Central memory CD8-positive, alpha-beta T cell (primary cell): ENCODE results near the gene ADAM10.
A peak's percentile ranks its signal among the peaks of the same experiment; 100 is the strongest.
"Not testable (repeated sequence)": the region's sequence is repeated elsewhere in the genome, so short reads cannot be mapped to it uniquely, and the experiment has no call there.

ENCODE experiments used
- ATAC-seq: fragments of 150-1000 bp; cut with Tn5 transposase; replicated peaks from 2 replicates; pipeline ENCODE4 v1.10.0; 2022; ENCODE audit warnings: mild to moderate bottlenecking, moderate FRiP score, moderate number of reproducible peaks; ENCODE audit not compliant: poor library complexity, severe bottlenecking; ENCODE audit errors: extremely low read depth
- DNase-seq, 2 donors: peaks; one replicate each; pipeline ENCODE4 v3.0.0; 2021; ENCODE audit warnings: low spot score in 2 of 2
- H3K27ac Mint-ChIP-seq: one replicate; pipeline ENCODE4 v1.8.0; 2022; ENCODE audit warnings: low read depth, mild to moderate bottlenecking, moderate library complexity, mixed read lengths
- H3K27me3 Mint-ChIP-seq: one replicate; pipeline ENCODE4 v1.8.0; 2022; ENCODE audit warnings: mixed read lengths
- H3K36me3 Mint-ChIP-seq: one replicate; pipeline ENCODE4 v1.8.0; 2022; ENCODE audit warnings: mild to moderate bottlenecking, moderate library complexity, mixed read lengths; ENCODE audit not compliant: insufficient read depth
- H3K4me1 Mint-ChIP-seq: one replicate; pipeline ENCODE4 v1.8.0; 2022; ENCODE audit warnings: mixed read lengths
- H3K4me3 Mint-ChIP-seq: one replicate; pipeline ENCODE4 v1.8.0; 2022; ENCODE audit warnings: mild to moderate bottlenecking, moderate library complexity, mixed read lengths
- H3K9me3 Mint-ChIP-seq: one replicate; pipeline ENCODE4 v1.8.0; 2022; ENCODE audit warnings: mixed read lengths

Gene ADAM10

DNA sequence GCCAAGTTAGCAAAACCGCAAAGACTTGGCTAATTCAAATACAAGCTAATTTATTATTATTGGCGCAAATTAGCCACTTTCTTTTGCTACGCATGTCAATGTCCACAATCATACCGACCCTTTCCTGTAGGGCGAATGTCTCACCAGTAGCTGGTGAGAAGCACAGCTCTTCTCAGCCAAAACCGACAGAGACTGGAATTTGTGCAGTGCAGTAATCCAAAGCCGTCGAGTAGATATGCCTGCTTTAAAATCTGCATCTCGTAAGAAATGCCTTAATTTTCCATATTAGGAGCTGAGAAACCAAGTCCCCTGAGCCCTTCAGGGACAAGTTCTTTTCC is 21.0 kb upstream of the ADAM10 start:
- DNase-seq (no peak), ATAC-seq (peak; percentile 56)
- Mint-ChIP-seq H3K9me3 (no peaks in the 10 kb centered on the region), H3K4me3 (no peak overlapping the region), H3K27me3 (no peaks in the 10 kb centered on the region), H3K36me3 (peaks cover 9% of the 10 kb centered on the region), H3K4me1 (no peaks in the 10 kb centered on the region), H3K27ac (peak overlapping the region; percentile 86)

DNA sequence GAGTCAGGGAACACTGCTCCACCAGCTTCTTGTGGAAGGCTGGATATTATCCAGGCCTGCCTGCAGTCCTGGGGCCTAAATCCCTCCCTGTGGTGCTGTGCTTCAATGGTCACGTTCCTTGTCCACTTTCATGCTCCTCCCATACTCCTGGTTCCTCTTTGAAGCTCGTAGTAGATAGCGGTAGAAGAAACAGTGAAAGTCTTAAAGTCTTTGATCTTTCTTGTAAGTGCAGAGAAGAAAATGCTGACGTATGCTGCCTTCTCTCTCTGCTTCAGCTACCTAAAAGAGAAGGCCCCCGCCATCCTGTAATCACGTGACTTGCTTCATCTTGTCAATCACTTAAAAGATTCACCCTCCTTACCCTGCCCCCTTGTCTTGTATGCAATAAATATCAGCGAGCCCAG is 19.1 kb upstream of the ADAM10 start:
- not testable (repeated sequence) for H3K4me1 Mint-ChIP-seq, H3K9me3 Mint-ChIP-seq, DNase-seq, H3K27me3 Mint-ChIP-seq, H3K27ac Mint-ChIP-seq, H3K36me3 Mint-ChIP-seq, ATAC-seq, H3K4me3 Mint-ChIP-seq

DNA sequence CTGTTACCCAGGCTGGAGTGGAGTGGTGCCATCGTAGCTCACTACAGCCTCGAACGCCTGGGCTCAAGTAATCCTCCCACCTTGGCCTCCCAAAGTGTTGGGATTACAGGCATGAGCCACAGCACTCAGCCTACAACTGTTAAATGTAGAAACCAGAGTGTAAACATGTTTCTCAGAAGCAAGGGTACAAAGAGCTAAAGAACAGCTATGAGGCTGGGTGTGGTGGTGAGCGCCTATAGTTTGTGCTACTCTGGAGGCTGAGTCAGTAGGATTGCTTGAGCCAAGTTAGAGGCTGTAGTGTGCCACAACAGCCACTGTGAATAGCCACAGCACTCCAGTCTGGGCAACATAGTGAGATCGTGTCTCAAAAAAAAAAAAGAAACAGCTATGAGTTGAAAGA is 16.8 kb upstream of the ADAM10 start:
- H3K4me1 Mint-ChIP-seq: no peaks in the 10 kb centered on the region
- peaks cover 5% of the 10 kb centered on the region for H3K36me3 Mint-ChIP-seq
- H3K4me3 Mint-ChIP-seq: no peak overlapping the region
- H3K27ac Mint-ChIP-seq: no peak overlapping the region
- no peak for ATAC-seq
- H3K9me3 Mint-ChIP-seq: peaks cover 6% of the 10 kb centered on the region
- DNase-seq: no peak
- no peaks in the 10 kb centered on the region for H3K27me3 Mint-ChIP-seq

DNA sequence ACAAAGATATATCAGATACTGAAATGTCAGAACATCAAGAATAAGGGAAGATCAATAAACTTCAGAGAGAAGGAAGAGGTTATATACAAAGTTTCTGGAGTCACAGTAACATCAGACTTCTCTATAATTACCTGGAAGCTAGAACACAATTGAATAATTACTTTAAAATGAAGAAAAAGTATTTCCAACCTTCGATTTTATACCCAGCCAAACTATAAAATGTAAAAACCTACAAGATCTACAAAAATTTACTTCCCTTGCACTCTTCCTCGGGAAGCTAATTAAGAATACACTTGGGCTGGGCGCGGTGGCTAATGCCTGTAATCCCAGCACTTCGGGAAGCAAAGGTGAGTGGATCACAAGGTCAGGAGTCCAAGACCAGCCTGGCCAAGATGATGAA is 15.0 kb upstream of the ADAM10 start:
- Mint-ChIP-seq H3K4me1 (no peaks in the 10 kb centered on the region), H3K9me3 (peaks cover 6% of the 10 kb centered on the region), H3K36me3 (peaks cover 2% of the 10 kb centered on the region), H3K27me3 (no peaks in the 10 kb centered on the region), H3K4me3 (no peak overlapping the region), H3K27ac (no peak overlapping the region)
- ATAC-seq (no peak), DNase-seq (no peak)

DNA sequence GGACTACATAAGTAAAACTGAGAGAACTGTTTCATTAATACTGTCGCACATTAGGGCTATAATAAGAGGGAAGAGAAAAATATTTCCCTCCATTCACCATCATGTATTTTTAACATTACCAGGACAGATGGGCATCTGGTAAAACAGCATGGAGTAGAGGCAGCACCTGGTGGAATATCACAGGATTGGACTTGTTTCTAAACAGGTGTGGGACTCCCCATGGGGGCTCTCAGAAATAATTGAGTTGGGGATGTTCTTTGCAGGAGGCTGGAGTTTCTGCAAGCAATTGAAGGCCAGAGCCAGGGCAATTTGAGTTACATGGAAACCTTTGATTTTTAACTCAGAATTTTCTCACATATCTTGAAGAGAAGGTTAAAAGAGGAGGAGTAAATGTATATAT is 13.2 kb upstream of the ADAM10 start:
- ATAC-seq (no peak), DNase-seq (no peak)
- H3K27me3 Mint-ChIP-seq: no peaks in the 10 kb centered on the region
- H3K9me3 Mint-ChIP-seq: peaks cover 6% of the 10 kb centered on the region
- no peak overlapping the region for H3K27ac Mint-ChIP-seq
- no peaks in the 10 kb centered on the region for H3K4me1 Mint-ChIP-seq
- H3K4me3 Mint-ChIP-seq: no peak overlapping the region
- no peaks in the 10 kb centered on the region for H3K36me3 Mint-ChIP-seq

DNA sequence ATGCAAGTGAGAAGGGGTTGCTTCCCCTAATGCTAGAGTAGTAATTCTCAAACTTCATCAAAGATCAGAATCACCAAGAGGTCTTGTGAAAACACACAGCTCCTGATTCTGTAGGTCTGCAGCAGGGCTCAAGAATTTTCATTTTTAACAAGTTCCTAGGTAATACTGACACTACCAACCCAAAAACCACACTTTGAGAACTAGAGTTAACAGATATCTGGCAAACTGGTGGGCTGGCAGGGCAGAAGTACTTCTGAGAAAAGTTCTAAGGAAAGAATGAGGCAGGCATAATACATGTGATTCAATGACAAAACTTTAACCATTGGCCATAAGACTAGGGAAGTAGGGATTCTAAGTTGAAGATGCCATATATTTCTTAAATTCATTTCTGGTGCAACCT is 12.8 kb upstream of the ADAM10 start:
- no peak for ATAC-seq

DNA sequence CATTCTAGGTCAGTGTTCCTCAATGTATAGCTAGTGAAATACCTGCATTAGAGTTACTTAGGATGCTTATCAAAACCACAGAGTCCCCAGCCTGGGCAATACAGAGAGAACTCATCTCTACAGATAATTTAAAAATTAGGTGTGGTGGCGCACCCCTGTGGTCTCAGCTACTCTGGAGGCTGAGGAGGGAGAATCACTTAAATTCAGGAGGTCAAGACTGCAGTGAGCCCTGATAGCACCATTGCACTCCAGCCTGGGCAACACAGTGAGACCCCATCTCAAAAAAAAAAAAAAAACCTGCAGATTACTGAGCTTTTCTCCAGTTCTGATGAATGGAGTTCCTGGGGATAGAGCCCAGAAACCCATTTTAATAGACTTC is 11.5 kb upstream of the ADAM10 start:
- no peaks in the 10 kb centered on the region for H3K4me1 Mint-ChIP-seq
- H3K36me3 Mint-ChIP-seq: no peaks in the 10 kb centered on the region
- H3K9me3 Mint-ChIP-seq: peaks cover 6% of the 10 kb centered on the region
- ATAC-seq (no peak), DNase-seq (no peak)
- no peak overlapping the region for H3K4me3 Mint-ChIP-seq
- H3K27ac Mint-ChIP-seq: no peak overlapping the region
- no peaks in the 10 kb centered on the region for H3K27me3 Mint-ChIP-seq

More for the DNA sequence above, 12.8 kb upstream of the ADAM10 start:
- Mint-ChIP-seq H3K4me3 (no peak overlapping the region), H3K27ac (no peak overlapping the region), H3K4me1 (no peaks in the 10 kb centered on the region), H3K9me3 (peaks cover 6% of the 10 kb centered on the region), H3K27me3 (no peaks in the 10 kb centered on the region), H3K36me3 (no peaks in the 10 kb centered on the region)
- DNase-seq: no peak

DNA sequence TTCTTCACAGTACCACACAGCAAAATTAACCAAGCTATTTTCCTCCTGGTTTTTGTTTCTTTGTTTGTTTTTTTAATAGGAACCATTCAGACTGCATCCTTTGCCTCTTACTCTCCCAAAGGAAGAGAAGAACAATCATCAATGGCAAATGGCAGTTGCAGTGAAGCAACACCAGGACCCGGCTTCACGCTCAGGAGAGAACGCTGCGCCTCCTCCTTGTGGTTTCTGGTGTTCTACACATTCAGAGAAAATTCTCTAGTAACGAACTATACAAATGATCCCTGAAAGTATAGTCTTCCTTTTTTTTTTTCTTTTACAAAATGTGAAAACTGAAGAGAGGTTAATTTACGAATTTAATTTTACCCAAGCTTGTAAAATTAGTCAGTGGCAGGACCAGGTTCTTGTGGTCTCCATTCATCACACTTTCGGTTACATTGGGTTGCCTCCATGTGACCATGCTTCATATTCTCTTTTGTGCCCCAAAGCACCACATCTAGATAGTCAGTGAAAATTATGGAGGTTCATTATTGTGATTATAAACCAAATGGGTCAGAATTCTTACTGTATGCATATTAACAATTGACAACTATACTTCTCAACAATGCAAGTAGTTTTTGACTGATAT is 11.0 kb upstream of the ADAM10 start:
- no peaks in the 10 kb centered on the region for H3K27me3 Mint-ChIP-seq
- H3K27ac Mint-ChIP-seq: no peak overlapping the region
- no peak overlapping the region for H3K4me3 Mint-ChIP-seq
- no peaks in the 10 kb centered on the region for H3K4me1 Mint-ChIP-seq
- no peaks in the 10 kb centered on the region for H3K36me3 Mint-ChIP-seq
- ATAC-seq (no peak), DNase-seq (no peak)
- H3K9me3 Mint-ChIP-seq: peaks cover 6% of the 10 kb centered on the region

DNA sequence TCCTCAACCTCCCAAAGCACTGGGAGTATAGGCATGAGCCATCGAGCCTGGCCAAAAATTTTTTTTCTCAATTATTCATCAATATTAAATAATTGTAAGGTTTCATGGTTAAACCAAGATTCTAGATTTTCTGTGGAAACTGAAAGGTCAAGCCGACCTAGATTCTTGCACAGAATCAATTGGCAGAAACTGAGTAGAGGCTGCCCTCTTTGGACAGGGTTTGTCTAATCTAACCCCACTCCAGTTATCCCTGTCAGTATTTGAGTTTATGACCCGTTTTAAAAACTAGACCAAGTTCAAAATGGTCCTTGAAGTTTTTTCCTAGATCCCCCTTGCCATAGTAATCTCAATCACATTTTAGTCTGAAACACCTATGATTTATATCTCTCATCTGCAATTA is 8.6 kb upstream of the ADAM10 start:
- Mint-ChIP-seq H3K4me3 (no peak overlapping the region), H3K9me3 (no peaks in the 10 kb centered on the region), H3K36me3 (no peaks in the 10 kb centered on the region), H3K27ac (no peak overlapping the region), H3K4me1 (no peaks in the 10 kb centered on the region), H3K27me3 (no peaks in the 10 kb centered on the region)
- no peak for DNase-seq
- no peak for ATAC-seq

DNA sequence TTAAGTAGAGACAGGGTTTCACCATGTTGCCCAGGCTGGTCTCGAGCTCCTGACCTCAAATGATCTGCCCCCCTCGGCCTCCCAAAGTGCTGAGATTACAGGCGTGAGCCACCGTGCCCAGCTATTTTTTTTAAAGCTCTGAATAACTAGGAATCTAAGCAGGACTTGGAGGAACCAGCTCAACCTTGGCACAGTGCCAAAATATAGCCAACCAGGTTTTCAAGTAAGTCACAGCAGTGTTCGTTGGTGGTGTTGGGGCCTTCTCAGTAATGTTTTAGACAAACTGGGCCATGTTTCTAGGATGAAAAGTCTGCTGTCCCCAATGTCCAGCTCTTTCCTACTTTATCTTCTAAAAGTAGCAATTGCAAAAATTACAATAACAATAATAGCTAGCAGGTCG is 6.4 kb upstream of the ADAM10 start:
- no peaks in the 10 kb centered on the region for H3K27me3 Mint-ChIP-seq
- H3K36me3 Mint-ChIP-seq: no peaks in the 10 kb centered on the region
- no peak for ATAC-seq
- DNase-seq: no peak
- no peak overlapping the region for H3K27ac Mint-ChIP-seq
- no peaks in the 10 kb centered on the region for H3K4me1 Mint-ChIP-seq
- H3K9me3 Mint-ChIP-seq: no peaks in the 10 kb centered on the region
- no peak overlapping the region for H3K4me3 Mint-ChIP-seq

DNA sequence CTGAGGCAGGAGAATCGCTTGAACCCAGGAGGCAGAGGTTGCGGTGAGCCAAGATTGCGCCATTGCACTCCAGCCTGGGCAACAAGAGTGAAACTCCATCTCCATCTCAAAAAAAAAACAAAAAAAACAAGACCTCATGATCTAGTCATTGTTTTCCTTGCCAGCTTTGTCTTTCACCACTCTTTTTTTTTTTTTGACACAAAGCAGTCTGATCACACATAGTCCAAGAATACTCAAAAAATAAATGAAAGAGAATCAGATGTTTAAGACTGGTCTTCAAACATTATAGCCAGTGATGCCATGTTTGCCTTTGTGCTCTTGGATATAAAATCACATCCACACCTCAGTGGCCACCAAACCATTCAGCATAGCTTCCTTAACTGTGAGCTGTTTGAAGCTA is 5.8 kb upstream of the ADAM10 start:
- DNase-seq (no peak), ATAC-seq (no peak)
- Mint-ChIP-seq H3K36me3 (no peaks in the 10 kb centered on the region), H3K4me1 (peaks cover 3% of the 10 kb centered on the region), H3K4me3 (no peak overlapping the region), H3K27ac (no peak overlapping the region), H3K9me3 (no peaks in the 10 kb centered on the region), H3K27me3 (no peaks in the 10 kb centered on the region)

DNA sequence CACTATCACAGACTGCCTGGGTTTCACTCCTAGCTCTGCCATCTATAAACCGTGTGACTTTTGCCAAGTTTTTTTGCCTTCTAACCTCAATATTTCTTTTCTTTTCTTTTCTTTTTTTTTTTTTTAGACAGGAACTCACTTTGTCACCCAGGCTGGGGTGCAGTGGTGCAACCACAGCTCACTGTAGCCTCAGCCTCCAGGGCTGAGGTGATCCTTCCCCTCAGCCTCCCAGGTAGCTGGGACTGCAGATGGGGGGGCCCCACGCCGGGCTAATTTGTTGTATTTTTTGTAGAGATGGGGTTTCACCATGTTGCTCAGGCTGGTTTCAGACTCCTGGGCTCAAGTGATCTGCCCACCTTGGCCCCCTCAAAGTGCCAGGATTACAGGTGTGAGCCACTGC is 3.2 kb upstream of the ADAM10 start:
- DNase-seq (no peak), ATAC-seq (no peak)
- H3K9me3 Mint-ChIP-seq: no peaks in the 10 kb centered on the region
- no peaks in the 10 kb centered on the region for H3K27me3 Mint-ChIP-seq
- peaks cover 13% of the 10 kb centered on the region for H3K36me3 Mint-ChIP-seq
- H3K4me1 Mint-ChIP-seq: peaks cover 21% of the 10 kb centered on the region
- no peak overlapping the region for H3K27ac Mint-ChIP-seq
- H3K4me3 Mint-ChIP-seq: no peak overlapping the region

DNA sequence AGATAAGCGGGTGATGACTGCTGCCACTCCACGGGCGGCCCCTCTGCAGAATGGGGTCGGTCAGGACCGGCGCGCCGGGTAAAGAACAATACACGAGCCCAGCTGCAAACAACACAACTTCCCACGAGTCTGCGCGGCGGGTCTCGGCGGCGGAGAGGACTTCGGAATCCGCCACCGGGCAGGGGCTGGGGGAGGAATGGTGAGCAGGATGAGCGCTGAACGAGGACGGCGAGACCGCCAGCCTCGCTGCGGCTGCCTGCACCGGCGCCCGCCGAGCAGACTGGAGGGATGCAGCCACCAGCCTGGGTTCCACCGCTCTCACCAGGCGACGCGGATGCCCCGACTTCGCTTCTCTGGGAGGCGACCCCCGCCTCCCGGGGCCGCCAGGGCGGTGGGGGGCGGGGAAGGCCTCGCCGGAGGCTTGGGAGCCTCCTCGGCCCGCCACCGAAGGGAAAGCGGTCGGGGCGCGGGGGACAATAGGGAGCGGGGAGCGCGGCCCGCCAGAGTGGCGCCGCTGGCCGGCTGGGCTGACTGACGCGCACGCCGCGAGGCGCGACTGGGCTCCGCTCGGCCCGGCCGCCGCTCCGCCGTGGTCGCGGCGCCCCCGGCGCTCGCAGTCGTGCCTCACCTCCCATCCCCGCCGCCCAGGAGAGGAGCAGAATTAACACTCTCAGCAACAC is 515 bp downstream of the ADAM10 start:
- H3K36me3 Mint-ChIP-seq: peaks cover 13% of the 10 kb centered on the region
- H3K27ac Mint-ChIP-seq: peak overlapping the region; percentile 85
- peak; percentile 26 for ATAC-seq
- no peaks in the 10 kb centered on the region for H3K9me3 Mint-ChIP-seq
- DNase-seq: peak; percentile 19 to 20
- peak overlapping the region; percentile 98 for H3K4me3 Mint-ChIP-seq
- no peaks in the 10 kb centered on the region for H3K27me3 Mint-ChIP-seq
- peaks cover 30% of the 10 kb centered on the region for H3K4me1 Mint-ChIP-seq
